ENCODE results near the gene NATD1.
A peak's percentile ranks its signal among the peaks of the same experiment; 100 is the strongest.

Gene NATD1

GRCh38 chr17:21275579-21276263, 22.5 kb upstream of the NATD1 start:
- DNase-seq (ENCODE audit: low spot score), result peak; percentile 83

GRCh38 chr17:21275047-21275578, 21.9 kb upstream of the NATD1 start:
- no peak for DNase-seq (ENCODE audit: low spot score)

GRCh38 chr17:21272881-21273792, 19.9 kb upstream of the NATD1 start:
- no peak for DNase-seq (ENCODE audit: low spot score)

DNA sequence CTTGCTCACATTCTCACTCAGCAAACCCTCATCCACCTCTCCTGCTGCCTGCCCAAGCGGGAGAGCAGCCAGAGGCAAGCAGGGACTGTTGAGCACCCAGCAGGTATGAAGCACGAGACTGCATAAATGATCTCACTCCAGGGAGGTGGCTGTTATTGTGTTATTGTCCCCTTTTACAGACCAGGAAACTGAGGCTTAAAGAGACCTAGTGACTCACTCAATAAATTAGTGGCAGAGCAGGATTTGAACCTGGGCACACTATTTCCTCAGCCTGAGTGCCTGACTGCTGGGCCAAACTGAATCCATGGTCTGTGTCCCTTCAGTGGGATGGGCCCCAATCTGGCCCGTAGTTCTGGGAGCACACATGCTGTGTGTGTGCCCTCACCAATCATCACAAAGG, 19.0 kb upstream of the NATD1 start:
- DNase-seq (ENCODE audit: low spot score), result no peak

DNA sequence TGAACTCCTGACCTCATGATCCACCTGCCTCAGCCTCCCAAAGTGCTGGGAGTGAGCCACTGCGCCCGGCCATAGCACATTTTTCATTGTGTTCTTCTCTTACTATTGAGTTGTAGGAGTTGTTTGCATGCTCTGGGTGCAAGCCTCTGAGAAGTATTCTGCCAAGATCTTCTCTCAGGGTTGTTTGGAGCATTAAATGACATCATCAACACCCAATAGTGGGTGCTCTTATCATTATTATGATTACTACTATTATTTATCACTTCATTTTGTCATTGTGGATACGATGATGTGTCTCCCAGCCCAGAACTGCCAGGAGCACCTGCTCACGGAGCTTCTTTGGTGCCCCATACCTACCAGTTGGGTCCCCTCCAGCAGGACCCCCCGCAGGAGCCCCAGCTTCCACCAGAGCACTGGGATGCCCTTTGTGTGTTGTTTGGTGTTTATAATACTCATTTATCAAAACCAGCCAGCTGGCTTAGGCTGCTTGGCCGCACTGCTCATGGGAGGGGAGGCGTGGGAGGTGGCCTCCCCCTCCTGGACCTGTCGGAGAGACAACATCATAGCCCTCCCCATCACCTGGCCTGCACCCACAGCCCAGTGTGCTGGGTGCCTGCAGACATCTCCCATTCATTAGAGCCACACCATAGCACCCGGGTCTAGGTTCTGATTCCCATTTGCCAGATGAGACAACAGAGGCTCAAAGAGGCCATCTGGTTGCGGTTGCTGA, 18.4 kb upstream of the NATD1 start:
- DNase-seq (ENCODE audit: low spot score), result no peak

DNA sequence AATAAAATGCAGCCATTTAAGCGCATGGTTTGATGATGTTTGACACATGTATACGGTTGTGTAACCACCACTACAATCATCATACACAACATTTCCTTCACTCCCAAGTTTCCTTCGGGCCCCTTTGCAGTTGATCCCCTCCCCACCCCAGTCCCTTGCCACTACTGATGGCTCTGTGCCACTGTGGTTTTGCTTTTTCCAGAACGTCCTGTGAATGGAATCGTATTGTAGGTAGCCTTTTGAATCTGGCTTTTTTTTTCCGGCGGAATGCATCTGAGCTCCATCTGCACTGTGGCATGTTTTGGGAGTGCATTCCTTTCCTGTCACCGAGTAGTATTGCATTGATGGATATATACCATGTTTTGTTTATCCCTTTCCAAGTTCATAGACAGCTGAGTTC, 16.2 kb upstream of the NATD1 start:
- no peak for DNase-seq (ENCODE audit: low spot score)

GRCh38 chr17:21268596-21269188, 15.5 kb upstream of the NATD1 start:
- no peak for DNase-seq (ENCODE audit: low spot score)

DNA sequence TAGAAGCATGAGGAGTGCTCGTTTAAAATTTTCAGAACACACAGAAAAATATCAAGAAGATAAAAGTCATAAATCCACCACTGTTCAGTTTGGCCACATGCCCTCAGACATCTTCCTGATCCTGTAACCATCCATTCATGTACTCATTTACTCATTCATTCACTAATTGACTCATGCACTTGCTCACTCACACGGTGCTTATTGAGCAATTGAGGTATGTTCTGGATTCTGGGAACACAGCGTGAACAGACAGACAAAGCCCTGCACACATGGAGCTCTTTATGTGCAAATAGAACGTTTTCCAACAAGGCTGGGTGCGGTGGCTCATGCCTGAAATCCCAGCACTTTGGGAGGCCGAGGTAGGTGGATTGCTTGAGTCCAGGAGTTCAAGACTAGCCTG, 10.2 kb upstream of the NATD1 start:
- no peak for DNase-seq (ENCODE audit: low spot score)

DNA sequence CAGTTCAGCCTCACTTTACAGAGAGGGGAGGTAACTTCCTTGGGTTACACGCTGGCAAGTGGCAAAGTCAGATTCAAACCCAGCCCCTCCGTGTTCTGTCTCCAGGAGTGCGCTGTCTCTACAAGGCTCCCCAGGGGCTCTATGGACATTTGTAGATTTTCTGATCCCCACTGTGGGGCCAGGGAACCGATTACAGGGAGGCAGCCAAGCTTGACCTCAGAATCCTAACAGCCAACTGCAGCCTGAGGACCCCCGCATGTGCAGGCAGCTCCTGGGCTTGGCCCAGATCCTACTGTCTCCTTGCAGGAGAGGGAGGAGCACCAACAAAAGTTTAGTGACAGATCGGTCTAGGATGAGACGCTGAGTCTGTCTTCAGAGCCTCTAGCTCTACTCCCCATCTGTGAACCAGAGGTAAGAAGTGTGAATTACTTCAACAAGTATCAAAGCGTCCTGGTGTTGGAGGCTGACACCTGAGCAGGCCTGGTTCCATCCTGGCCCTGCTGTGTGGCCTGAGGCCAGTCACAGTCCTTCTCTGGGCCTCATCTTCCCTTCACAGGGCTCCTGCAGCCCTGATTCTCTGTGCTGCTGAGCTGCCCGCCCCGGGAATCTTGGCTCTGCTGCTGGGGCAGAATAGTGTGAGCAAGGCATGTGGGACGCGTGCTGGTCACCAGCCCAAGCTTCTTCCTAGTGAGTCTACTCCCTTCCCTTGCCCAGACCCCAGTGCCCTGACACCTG, 9.2 kb upstream of the NATD1 start:
- DNase-seq (ENCODE audit: low spot score), result no peak

GRCh38 chr17:21258593-21258992, 5.4 kb upstream of the NATD1 start:
- no peak for DNase-seq (ENCODE audit: low spot score)

DNA sequence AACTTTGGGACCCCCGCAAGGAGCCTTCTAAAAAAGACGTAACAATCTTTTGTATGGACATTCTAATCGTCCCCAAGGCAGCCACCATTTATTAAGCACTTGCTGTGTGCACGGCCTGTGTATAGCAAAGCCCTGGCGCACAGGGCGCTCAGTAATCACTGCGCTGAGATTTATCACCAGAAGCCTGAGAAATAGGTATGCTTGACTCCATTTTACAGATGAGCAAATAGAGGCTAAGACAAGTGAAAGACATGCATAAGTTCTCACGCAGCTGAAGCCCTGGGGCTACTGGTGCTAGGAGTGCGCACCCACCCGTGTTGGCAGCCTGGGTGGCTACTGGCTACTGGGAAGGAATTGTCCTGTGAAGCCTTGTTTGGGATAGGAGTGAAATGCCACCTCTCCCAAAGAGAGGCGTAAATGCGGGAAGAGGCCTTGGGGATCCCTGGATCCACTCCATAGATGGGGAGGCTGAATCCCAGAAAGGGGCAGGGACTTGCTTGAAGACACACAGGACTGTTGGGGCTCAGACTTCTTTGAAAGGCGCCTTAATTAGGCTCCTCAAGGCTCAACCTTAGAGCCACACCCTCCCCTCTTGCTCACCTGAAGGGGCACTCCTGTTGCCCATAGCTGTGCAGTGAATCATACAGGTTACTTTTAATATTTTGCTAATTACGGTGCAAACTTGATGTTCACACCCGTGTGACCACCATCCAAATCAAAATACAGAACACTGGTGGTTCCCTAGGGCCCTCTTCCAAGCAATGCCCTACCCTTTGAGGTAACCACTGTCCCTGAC, 634 bp upstream of the NATD1 start:
- no peak for DNase-seq (ENCODE audit: low spot score)

- no peak for DNase-seq (ENCODE audit: low spot score)
Measured at GRCh38 chr17:21252289-21252795, 868 bp downstream of the NATD1 start.

DNA sequence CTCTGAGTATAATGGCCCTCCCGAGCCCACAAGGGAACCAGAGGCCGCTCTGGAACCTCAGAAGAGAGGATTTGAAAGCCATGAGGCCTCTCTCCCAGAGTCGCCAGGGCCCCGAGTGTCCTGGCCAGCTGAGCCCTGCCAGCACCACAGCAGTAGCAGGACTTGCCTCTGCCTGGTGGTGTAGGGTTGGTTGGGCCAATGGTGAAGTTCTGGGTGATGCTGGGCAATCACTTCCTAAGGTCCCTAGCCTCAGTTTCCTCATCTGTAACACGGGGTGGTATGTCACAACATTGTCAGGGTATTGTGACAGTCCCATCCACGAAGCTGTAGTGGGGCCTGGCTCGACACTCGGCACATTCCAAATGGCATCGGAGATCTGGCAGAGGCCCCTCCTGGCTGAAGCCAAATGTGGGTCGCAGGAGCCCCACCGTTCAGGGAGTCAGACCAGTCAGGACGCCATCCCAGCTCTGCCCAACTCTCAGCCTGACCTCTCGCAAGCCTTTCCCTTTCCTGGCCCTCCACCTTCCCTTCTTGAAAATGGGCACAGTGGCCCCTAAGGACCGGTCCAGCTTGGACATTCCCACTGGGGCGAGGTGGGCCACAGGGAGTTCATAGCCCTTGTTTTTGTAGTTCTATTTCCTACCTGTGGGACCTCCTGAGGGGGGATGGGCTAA, 1.7 kb downstream of the NATD1 start:
- DNase-seq (ENCODE audit: low spot score), result no peak

DNA sequence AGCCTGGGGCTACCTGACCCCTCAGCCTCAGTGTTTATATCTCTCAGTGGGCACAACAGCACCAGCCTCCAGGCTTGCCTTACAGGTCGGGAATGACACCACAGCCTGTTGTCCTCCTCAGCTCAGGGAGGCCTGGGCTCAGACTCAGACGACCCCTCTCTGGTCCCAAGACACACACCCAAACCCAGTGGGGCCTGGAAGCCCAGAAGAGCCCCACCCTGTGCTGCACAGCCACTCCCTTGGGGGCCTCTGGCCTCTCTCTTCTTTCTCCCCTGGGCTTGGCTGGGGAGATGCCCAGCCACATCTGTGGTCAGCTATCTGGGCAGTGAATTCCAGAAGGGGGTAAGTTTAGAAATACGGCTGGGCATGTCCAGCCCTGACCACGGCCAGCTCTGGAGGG, 2.4 kb downstream of the NATD1 start:
- DNase-seq (ENCODE audit: low spot score), result no peak

DNA sequence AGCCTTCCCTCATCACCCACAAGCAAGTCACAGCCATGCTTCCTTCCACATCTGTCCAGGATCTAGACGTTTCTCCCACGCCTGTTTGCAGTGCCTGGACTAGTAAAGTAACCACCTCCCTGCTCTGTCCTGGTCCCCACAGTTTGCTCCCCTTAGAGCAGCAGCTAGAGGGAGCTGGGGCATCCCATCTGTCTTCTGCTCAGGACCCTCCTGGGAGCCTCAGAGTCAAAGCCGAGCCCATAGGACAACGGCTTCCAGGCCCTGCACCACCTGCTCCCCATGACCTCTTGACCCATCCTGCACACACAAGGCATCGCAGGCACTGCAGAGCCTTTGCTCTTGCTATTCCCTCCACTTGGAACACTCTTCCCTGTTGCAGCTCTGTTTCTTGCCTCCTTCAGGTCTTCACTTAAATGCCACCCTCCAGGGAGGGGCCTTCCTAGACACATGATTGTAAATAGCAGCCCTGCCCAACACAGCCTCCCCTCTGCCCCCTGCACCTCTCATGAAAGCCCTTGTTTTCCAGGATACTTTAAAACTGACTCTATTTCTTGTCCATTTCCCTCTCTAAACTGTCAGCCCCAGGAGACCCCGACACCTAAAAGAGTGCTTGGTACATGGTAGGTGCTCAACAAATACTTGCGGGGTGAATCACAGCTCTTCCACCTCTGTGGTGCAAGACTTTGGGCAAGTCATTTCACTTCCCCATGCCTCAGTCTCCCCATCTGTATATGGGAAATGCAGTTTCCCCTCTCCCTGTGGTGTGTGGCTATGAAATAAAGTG, 3.1 kb downstream of the NATD1 start:
- DNase-seq (ENCODE audit: low spot score), result no peak

DNA sequence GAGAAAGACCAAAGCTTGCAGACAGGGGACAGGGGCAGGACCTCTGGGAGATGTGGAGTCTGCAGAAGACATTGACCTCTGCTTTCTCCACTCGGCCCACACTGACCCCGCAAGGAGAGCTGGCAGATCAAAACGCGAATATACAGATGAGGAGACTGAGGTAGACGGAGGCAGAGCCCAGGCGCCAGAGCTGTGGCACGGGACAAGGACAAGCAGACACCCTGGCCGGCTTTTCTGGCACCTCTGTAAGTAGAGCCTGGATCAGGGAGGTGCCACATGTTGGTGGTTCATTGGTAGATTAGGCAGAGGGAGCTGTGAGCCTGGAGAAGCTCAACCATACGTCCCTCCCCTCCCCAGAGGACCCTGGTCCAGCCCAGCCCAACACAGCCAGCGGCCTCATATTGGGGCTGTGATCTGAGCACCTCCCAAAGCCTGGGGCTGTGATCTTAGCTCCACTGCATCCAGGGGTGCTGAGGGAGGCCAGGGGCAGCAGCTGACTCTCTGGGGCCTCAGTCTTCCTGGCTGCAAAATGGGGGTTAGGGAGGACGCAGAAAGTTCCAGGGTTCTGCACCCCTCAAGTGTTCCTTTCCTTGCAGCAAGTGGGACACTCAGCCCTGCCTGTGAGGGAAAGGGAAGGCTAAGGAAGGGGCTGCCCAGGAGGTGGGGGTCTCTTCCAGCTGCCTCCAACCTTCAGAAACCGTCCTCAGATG, 4.0 kb downstream of the NATD1 start:
- no peak for DNase-seq (ENCODE audit: low spot score)

DNA sequence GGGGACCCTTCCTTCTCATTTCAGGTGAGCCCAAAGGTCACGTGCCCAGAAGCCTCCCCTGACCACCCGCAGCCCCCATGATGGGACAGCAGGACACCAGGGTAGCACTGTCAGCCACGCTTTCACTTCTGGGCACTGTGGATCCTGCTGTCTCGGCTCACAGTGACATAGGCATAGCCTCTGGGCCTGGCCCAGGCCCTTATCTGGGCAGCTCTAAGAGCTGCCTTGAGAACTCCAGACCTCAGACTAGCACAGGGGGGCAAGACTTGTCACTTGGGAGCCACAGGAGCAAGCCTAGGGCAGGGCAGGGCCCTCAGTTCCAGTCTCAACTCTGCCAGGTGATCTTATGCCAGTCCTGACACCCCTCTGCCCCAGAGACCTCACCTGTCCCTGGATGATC, 4.7 kb downstream of the NATD1 start:
- DNase-seq (ENCODE audit: low spot score), result no peak

DNA sequence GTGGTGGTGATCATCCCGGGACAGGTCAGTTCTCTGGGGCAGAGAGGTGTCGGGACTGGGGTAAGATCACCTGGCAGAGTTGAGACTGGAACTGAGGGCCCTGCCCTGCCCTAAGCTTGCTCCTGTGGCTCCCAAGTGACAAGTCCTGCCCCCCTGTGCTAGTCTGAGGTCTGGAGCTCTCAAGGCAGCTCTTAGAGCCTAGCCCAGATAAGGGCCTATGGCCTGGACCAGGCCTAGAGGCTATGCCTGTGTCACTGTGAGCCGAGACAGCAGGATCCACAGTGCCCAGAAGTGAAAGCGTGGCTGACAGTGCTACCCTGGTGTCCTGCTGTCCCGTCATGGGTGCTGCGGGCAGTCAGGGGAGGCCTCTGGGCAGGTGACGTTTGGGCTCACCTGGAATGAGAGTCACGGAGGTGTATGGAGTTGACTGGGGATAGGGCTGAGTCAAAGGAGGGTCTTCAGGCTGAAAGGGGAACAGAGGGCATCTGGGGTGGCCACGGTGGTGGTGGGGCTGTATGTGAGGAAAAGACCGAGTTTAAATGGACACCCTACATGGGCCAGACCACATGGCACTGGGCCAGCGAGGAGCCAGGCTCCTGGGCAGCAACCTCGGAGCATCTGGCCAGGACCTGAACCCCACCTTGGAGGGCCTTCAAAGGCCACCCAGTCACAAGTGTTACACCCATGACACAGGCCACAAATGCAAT, 5.5 kb downstream of the NATD1 start:
- DNase-seq (ENCODE audit: low spot score), result no peak

All from NAMALWA (cell line).